Testis (tissue), 3 donors: ENCODE data around the gene UTS2B. TPM values are rescaled to one million over a fixed set of nuclear protein-coding genes. Genes with fewer than 3 reads are reported as not detected.
"Not testable (repeated sequence)": the region's sequence is repeated elsewhere in the genome, so short reads cannot be mapped to it uniquely, and the experiment has no call there.

Experiments used
- DNase-seq: peaks from one replicate; pipeline ENCODE4 v3.0.0-alpha.2; 2019
- H3K27ac ChIP-seq, 2 donors: fragments of 200-600 bp; sonication (generic); one replicate each; pipeline ENCODE4 v1.5.1; 2019
- H3K27me3 ChIP-seq: fragments of 200-600 bp; sonication (generic); one replicate; pipeline ENCODE4 v1.5.1; 2019
- H3K36me3 ChIP-seq: fragments of 200-600 bp; sonication (generic); one replicate; pipeline ENCODE4 v1.5.1; 2017; ENCODE audit warnings: low read depth; ENCODE audit errors: missing control alignments
- H3K4me1 ChIP-seq: fragments of 200-600 bp; sonication (generic); one replicate; pipeline ENCODE4 v1.5.1; 2019
- H3K4me3 ChIP-seq, 2 donors: fragments of 200-600 bp; sonication (generic); one replicate each; pipeline ENCODE4 v1.5.1; 2017 to 2019
- H3K9me3 ChIP-seq: fragments of 200-600 bp; sonication (generic); one replicate; pipeline ENCODE4 v1.5.1; 2017
- POLR2A ChIP-seq: fragments of 450-650 bp; IDR thresholded peaks from one replicate; pipeline ENCODE4 v1.6.1; 2017; ENCODE audit warnings: antibody characterized with exemption, mild to moderate bottlenecking, moderate library complexity
- WGBS, 2 donors: methylation state at CpG; one replicate each; pipeline ENCODE4 v1.1.5; 2018; 5-methylcytosine and 5-hydroxymethylcytosine counted together
- intact Hi-C: fragments of 100-400 bp; cut with DNase I; formaldehyde crosslinking; loops from one replicate; pipeline ENCODE4 v1.15.1; 2023; ENCODE audit warnings: low total_unique reads
- polyA plus RNA-seq: library from polyadenylated mRNA; stranded (reverse); fragments of 350-450 nt; fragmentation: Illumina TruSeq; extraction: RNeasy Lipid Tissue Mini Kit (QIAGEN cat#74804); gene quantifications from one replicate; pipeline ENCODE4 v1.2.3, GENCODE V29; 2014; ENCODE audit warnings: low read depth, low replicate concordance; ENCODE audit not compliant: insufficient read depth
- total RNA-seq, 2 donors: library from RNA; depleted of rRNA; stranded (reverse); fragments of >200 nt; gene quantifications; one replicate each; pipeline ENCODE4 v1.2.3, GENCODE V29; 2016
- TF ChIP-seq, protein P1 (sequence below), 3 experiments: fragments of 450-650 bp in 2 of 3; fragments of 200-600 bp in 1 of 3; sonication (generic) in 1 of 3; IDR thresholded peaks; one replicate each; pipeline ENCODE4 v1.5.1; 2016 to 2019; ENCODE audit warnings: antibody characterized with exemption in 3 of 3, mild to moderate bottlenecking in 2 of 3, moderate library complexity in 1 of 3

UTS2B gene
- total and polyA plus RNA-seq, 3 donors from 2014 or later, result 5.9 to 13.1 (median 12.3) TPM

DNA sequence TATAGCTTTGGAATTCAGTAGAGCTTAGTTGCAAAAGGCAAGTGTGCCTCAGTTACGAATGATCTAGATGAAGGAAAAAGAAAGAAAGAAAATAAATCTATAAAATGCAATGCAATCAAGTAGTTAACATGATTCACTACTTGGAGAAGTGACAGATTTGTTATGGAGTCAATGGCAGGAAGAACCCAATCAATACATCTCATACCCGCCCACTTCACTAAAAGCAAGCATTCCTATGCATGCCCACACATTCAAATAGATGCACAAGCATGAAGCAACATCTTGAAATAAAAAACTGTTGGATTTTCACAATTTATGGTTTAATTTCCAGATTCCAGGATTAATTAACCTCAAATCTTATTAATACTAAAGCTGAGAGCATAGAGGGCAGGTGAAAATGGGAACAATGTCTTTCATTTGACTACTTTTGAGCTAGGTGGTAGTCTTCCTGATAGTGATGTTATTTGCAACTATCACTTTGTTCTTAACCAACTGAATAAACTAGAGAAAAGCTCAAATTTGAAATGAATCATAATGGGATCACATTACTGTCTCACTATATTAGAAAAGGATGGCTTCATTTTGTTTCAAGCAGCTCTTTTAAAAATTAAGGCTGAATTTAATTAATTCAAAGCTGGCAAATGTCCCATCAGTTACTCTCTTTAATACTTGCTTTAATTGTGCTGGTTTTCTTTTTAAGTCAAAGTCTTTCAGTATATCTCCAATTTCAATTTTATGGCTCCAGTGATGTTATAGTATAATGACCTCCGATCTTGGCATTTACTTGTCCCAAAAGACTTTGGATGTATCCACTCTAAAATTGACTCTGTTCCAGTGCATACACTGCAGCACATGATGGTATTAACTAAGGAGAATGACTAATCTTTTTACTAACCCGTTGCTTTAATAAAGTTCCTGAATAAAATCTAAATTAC is 47.8 kb downstream of the UTS2B start:
- intact Hi-C loops, result no loop called here
- Histone ChIP-seq H3K4me1 (no peaks in the 10 kb centered on the region), H3K27ac (no peak overlapping the region), H3K4me3 (no peak overlapping the region), H3K36me3 (no peaks in the 10 kb centered on the region), H3K27me3 (no peaks in the 10 kb centered on the region), H3K9me3 (no peaks in the 10 kb centered on the region)
- WGBS, 2 donors, result 60 to 70% methylated on average over 4 of the region's 4 CpGs
- TF ChIP-seq, protein P1, sequence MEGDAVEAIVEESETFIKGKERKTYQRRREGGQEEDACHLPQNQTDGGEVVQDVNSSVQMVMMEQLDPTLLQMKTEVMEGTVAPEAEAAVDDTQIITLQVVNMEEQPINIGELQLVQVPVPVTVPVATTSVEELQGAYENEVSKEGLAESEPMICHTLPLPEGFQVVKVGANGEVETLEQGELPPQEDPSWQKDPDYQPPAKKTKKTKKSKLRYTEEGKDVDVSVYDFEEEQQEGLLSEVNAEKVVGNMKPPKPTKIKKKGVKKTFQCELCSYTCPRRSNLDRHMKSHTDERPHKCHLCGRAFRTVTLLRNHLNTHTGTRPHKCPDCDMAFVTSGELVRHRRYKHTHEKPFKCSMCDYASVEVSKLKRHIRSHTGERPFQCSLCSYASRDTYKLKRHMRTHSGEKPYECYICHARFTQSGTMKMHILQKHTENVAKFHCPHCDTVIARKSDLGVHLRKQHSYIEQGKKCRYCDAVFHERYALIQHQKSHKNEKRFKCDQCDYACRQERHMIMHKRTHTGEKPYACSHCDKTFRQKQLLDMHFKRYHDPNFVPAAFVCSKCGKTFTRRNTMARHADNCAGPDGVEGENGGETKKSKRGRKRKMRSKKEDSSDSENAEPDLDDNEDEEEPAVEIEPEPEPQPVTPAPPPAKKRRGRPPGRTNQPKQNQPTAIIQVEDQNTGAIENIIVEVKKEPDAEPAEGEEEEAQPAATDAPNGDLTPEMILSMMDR (IDR thresholded peaks at IDR 0.05), result no peak
- no peak for TF ChIP-seq POLR2A
- DNase-seq, result no peak

DNA sequence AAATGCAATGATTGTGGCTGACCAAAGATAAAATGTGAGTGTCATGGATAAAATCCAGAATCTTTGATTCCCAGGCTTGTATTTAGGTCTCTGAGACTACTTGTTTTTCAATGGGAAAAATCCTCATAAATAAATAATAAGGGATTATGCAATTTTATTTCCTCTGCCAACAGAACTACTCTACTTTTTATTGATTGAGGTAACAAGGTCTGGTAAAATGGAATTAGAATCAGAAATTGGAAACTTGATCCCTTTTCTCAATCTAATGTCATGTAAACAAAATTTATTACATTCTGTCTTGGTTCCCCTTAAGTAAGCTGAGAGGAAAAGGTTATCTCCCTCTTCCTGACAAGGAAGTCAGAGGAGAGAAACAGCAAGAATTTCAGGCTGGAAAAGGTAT is 49.4 kb downstream of the UTS2B start:
- no peak for DNase-seq
- TF ChIP-seq, protein P1 (IDR thresholded peaks at IDR 0.05), result no peak
- TF ChIP-seq POLR2A, result no peak
- intact Hi-C loops, result no loop called here
- Histone ChIP-seq H3K4me3 (no peak overlapping the region), H3K36me3 (no peaks in the 10 kb centered on the region), H3K27ac (no peak overlapping the region), H3K9me3 (no peaks in the 10 kb centered on the region), H3K27me3 (no peaks in the 10 kb centered on the region), H3K4me1 (no peaks in the 10 kb centered on the region)

DNA sequence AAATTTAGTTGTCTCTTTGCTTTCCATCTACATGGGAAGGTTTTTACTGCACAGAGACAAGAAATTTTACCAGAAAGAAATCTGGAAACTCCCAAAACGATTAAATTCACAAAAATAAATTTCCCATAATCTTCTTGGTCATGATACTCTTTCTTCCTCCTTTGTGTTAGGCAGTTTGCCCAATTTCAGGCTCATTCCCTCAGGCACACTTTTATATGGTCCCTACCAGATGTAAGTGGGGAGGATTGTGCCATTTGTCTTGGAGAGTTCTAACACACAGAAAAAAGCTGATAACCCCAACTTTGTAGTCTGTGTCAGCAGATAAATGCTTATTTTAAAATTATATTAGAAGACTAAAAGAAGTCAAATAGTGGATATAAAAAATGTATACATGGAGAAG is 50.2 kb downstream of the UTS2B start:
- Histone ChIP-seq H3K27me3 (no peaks in the 10 kb centered on the region), H3K9me3 (no peaks in the 10 kb centered on the region), H3K4me1 (no peaks in the 10 kb centered on the region), H3K27ac (no peak overlapping the region), H3K36me3 (no peaks in the 10 kb centered on the region), H3K4me3 (no peak overlapping the region)
- no peak for TF ChIP-seq POLR2A
- TF ChIP-seq, protein P1 (IDR thresholded peaks at IDR 0.05), result no peak
- intact Hi-C loops, result no loop called here
- WGBS, 2 donors, result 43 to 44% methylated on average over 1 of the region's 1 CpG
- DNase-seq, result no peak

DNA sequence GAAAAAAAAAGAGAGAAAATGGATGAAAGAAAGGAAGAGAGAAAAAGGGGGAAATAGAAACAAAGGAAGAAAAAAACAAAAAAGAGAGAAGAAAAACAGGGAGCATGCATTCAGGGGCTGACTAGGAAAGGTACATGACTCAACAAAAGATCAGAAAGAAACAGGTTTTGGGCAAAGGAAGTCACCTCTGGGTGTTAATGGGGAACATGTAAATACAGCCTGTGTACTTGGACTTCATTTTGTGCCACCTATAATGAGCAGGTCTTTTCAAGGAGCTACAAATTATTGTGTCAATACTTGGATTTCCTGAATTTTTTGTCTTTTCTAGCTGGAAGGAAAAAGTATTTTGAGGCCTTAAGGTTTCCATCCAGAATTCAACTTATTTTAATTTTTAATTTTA is 54.6 kb downstream of the UTS2B start:
- no peak for DNase-seq
- Histone ChIP-seq H3K27me3 (no peaks in the 10 kb centered on the region), H3K27ac (no peak overlapping the region), H3K9me3 (no peaks in the 10 kb centered on the region), H3K36me3 (no peaks in the 10 kb centered on the region), H3K4me1 (no peaks in the 10 kb centered on the region), H3K4me3 (no peak overlapping the region)
- intact Hi-C loops, result no loop called here
- TF ChIP-seq POLR2A, result no peak
- TF ChIP-seq, protein P1 (IDR thresholded peaks at IDR 0.05), result no peak

DNA sequence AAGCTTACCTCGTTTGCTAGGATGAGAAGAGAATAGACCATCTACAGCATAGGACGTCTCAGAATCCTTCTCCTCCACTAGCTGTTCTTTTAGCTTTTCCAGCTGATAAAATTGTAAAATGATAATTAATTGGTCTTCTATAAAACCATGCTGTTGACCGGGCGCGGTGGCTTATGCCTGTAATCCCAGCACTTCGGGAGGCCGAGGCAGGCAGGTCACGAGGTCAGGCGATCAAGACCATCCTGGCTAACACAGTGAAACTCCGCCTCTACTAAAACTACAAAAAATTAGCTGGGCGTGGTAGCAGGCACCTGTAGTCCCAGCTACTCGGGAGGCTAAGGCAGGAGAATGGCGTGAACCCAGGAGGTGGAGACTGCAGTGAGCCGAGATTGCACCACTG is 55.1 kb downstream of the UTS2B start:
- H3K36me3 ChIP-seq, H3K4me3 ChIP-seq, H3K27ac ChIP-seq, H3K4me1 ChIP-seq, DNase-seq, intact Hi-C loops, H3K9me3 ChIP-seq, H3K27me3 ChIP-seq: not testable (repeated sequence)
- 91 to 92% methylated on average over 14 of the region's 14 CpGs for WGBS, 2 donors
